Retinal pigment epithelial cell (primary cell): Measurements from ENCODE around the gene ZNF384.

Source experiments
- DNase-seq: peaks from one replicate; pipeline ENCODE4 v3.0.0-alpha.2; 2010; ENCODE audit warnings: low read depth
- H3K4me3 ChIP-seq: 2 replicates; pipeline ENCODE4 v1.5.1; 2011; ENCODE audit warnings: mild to moderate bottlenecking, low read length, control low read depth, moderate library complexity
- TF ChIP-seq, protein P1 (sequence below): conservative IDR thresholded peaks from 2 replicates; pipeline ENCODE4 v1.5.1; 2011; ENCODE audit warnings: low read depth, low read length, control low read depth, inconsistent platforms

ZNF384 gene

DNA sequence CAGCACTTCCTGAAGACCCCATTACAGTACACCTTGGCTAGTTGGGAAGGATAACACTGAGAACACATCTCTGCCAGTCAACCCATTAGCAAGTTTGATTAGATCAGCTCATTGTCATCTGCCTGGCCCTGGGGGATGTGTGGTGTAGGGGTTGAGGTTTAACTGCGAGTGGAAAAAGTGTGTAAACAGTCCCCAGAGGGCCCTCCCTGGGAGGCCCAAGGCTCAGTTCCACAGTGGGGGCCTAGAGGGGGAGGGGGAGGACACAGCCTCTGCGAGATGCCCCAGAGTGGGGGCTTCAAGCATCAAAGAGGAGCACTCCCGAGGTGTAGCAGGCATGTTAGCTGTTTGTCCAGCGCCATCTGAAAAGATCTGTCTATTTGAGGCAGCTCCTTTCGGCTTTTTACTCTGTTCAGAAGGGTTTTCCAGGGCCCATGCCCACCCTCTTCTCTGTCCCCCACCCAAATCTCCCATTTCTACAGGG lies 53.8 kb downstream of the ZNF384 start:
- DNase-seq = no peak
- no peak overlapping the region for H3K4me3 ChIP-seq

DNA sequence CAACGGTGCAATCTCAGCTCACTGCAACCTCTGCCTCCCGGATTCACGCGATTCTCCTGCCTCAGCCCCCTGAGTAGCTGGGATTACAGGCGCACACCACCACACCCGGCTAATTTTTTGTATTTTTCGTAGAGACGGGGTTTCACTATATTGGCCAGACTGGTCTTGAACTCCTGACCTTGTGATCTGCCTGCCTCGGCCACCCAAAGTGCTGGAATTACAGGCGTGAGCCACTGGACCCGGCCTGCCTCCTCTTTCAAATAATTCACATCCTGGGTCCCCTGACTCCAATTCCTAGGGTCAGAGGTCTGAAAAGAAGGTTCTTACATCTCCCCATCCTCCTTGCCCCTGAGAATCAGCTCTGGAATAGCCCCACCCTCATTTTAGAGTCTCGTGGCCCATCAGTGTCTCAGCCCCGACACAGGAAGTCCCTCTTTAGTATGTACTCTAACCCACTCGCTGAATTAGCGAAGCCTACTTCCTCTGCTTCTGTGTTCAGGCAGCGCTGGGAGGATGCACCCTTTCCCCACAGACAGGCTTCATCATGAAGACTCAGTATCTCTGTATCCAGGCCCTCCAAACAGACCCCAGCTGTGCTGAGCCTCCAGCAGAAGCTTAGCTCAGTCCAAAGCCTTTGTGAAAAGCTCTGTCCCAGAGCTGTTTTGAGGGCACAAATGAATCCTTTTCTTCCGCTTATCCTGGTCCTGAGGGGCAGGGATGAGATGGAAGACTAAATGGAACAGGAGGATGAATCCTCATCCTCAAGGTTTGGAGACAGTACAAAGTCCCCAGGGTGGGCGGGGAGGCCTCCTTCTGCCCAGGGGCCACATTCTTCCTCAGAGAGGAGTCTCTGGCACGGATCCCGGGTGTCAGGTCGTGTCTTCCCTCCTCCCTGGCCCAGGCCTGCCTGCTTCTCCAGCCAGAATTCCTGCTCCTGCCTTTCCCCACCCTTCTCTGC lies 56.9 kb downstream of the ZNF384 start:
- TF ChIP-seq, protein P1, sequence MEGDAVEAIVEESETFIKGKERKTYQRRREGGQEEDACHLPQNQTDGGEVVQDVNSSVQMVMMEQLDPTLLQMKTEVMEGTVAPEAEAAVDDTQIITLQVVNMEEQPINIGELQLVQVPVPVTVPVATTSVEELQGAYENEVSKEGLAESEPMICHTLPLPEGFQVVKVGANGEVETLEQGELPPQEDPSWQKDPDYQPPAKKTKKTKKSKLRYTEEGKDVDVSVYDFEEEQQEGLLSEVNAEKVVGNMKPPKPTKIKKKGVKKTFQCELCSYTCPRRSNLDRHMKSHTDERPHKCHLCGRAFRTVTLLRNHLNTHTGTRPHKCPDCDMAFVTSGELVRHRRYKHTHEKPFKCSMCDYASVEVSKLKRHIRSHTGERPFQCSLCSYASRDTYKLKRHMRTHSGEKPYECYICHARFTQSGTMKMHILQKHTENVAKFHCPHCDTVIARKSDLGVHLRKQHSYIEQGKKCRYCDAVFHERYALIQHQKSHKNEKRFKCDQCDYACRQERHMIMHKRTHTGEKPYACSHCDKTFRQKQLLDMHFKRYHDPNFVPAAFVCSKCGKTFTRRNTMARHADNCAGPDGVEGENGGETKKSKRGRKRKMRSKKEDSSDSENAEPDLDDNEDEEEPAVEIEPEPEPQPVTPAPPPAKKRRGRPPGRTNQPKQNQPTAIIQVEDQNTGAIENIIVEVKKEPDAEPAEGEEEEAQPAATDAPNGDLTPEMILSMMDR = no peak
- no peak overlapping the region for H3K4me3 ChIP-seq
- DNase-seq = no peak

More for the DNA sequence above, 53.8 kb downstream of the ZNF384 start:
- TF ChIP-seq, protein P1 = no peak

DNA sequence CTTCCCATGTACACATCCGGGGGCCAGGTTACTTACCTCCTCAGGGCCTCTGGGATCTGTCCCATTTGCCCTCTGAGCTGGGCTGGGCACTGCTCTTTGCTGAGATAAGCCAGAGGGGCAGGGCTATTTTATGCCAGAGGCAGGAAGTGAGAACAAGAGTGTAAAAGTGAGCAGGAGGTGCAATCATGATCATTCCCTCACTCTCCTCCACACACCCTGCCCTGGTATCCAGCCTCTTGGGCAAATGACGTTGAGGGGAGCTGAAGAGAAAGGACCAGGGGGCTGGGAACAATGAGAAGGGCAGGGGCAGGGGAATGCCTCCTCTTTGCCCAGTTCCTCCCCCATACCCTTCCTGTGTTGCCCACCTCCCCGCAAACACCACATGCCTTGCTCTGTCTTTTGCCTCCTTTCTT lies 57.6 kb downstream of the ZNF384 start:
- no peak overlapping the region for H3K4me3 ChIP-seq
- TF ChIP-seq, protein P1 = no peak

DNA sequence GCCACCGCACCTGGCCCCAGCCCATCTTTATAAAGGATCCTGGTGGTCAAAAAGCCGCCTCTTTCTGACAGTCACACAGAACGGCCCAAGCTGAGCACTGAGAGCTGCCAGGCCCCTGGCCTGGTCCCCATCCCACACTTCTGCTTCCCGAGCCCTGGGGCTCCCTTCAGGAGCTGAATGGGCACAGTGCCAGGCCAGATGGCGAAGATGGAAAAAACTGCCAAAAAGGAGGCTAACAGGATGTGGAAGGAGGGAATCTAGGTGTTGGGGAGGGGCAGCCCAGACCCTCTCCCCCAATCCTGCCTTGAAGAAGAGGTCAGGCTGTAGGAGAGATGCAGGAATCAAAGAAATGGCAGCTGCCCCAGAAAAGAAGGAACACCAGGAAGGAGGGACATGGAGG lies 58.4 kb downstream of the ZNF384 start:
- no peak overlapping the region for H3K4me3 ChIP-seq
- no peak for DNase-seq
- TF ChIP-seq, protein P1 = no peak

More for the DNA sequence above, 57.6 kb downstream of the ZNF384 start:
- no peak for DNase-seq

DNA sequence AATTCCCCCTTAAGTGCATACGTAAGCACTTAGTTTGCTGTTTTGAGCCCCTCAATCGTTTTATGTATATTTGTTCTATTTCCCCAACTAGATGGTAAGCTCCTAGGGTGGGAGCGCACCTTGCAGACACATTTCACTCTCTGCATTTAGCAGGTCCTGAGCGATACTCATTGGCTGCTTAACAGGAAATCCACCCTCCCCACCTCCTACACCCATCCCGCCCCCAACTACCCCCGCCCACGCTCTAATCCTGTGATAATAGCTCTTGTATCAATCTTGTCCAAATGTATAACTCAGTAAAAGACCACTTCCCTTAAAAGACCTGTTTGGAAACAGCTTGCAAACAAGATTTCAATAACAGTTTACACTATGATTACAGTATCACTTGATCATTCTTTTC lies 61.6 kb downstream of the ZNF384 start:
- H3K4me3 ChIP-seq = no peak overlapping the region
- DNase-seq = no peak
- TF ChIP-seq, protein P1 = no peak

DNA sequence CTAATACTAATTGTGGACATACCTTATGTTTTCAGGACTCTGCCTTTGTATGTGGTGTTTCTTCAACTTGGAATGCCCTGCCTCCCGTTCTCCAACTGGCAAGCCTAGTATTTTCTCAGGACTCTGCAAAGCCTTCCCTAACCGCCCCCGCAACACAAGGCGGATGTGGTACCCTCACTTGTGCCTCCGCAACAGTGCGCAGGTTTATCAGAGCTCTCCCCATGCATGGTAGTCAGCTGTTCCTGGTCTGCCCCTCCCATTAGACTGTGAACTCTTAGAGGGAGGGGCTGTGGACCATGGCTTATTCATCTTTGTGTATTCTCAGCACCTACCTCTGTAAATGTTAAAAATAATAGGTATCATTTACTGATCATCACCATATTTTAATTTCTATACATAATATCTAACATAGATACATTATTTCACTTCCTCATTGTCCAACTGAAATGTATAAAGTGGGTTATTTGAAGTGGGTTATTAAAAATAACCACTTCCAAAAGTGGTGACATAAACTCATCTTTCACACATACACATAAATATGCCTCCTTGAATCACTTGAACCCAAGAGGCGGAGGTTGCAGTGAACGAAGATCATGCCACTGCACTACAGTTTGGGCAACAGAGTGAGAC lies 62.4 kb downstream of the ZNF384 start:
- DNase-seq = no peak
- TF ChIP-seq, protein P1 = no peak
- H3K4me3 ChIP-seq = no peak overlapping the region
